HG03097 (cell line): ENCODE measurements around the gene ZNRF3.
"Not testable (repeated sequence)": the region's sequence is repeated elsewhere in the genome, so short reads cannot be mapped to it uniquely, and the experiment has no call there.

ENCODE experiments used
- ATAC-seq: cut with Tn5 transposase; IDR thresholded peaks from one replicate; pipeline ENCODE4 v1.9.1; 2021; ENCODE audit not compliant: unreplicated experiment, low FRiP score

The ZNRF3 gene

DNA sequence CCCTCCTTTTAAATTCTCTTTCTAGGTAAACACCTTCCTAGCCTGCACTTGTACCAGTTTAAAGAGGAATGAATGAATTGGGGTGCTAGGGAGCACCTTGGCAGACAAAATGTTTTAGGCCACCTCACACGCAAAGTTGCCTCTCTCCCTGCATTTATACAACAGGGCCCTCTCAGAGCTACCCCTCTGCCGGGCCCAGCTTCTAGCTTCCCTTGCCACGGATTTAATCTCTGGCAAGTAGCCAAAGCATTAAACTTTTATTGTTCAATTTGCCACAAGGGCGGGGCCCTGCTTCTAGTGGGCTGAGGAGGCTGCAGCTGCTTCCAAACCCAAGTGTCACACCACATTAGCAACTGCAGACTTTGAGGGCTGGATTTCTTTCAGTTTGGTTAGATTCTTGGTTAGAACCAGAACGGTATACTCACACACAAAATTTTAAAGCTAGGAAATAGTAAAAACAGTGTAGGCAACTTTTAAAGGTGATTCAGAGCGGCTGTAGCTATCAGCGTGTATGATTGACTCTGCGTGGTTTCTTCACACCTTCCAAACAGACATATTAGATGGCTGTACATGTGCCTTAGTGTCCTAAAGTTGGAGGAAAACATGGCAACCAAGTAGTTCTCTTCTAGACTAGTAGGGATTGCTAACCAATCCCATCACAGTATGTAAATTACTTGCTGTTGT lies 196.0 kb downstream of the ZNRF3 start:
- ATAC-seq = no peak

DNA sequence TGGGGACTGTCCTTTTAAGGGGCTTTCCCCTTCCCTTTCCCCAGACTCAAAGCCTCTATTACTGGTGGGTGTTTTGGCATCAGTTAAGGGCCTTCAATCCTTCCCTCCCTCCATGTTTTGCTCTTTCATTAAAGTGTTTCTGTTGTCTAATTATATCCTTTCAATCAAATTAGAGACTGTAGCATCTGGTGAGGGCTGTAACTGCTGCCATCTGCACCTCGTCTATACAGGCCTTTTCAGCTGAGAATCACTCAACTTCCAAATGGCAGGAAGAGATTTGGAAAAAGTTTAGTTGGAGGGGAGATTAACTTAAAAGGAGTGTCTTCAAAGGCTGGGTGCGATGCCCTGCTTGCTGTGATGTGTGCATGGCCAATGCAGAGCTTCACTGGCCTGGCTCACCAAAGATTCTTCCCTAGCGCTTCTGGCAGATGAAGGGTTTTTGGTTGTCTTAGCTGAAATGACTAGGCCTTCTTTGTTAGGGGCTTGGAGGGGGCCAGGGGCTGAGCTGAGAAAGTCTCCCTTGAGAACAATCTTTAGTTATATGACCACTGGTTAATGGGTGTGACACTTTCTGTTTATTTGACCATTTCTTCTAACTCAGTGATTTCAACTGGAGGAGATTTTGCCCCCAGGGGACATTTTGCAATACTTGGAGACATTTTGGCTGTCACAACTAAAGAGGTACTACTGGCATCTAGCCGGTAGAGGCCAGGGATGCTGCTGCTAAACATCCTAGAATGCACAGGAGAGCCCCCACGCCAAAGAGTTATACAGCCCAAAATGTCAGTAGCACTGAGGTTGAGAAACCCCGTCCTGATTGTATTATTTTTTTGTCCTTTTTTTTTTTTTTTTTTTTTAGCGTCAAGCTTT lies 197.0 kb downstream of the ZNRF3 start:
- no peak for ATAC-seq

DNA sequence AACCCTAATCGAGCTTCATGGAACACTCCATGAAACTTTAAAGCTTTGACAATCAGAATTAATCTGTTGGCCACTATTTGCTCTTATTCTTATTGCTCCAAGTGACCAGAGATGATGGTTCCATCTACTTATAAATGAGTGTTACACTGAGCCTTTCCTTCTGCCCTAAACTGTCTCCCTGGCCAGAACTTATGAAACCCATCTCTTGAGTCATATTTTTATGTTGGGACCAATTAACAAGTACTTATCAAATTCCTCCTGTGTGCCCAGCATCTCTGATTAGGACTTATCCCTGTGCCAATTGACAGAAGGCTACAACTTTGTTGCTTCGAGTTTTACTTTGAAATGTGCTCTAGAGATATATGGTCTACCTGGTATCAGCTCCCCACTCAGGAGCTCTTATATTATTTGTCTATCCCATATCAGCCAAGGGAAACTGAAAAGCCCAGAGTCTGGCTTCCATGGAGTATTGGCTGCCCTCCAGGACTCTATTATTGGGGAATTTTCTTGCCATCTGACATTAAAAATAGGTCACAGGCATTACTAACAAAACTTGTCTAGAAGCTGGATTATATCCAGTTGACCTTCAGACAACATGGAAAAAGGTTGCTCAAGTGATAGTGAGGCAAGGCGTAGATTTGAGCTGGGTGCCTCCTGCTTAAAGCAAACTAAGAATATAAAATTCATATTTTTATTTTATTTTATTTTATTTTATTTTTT lies 198.3 kb downstream of the ZNRF3 start:
- no peak for ATAC-seq

DNA sequence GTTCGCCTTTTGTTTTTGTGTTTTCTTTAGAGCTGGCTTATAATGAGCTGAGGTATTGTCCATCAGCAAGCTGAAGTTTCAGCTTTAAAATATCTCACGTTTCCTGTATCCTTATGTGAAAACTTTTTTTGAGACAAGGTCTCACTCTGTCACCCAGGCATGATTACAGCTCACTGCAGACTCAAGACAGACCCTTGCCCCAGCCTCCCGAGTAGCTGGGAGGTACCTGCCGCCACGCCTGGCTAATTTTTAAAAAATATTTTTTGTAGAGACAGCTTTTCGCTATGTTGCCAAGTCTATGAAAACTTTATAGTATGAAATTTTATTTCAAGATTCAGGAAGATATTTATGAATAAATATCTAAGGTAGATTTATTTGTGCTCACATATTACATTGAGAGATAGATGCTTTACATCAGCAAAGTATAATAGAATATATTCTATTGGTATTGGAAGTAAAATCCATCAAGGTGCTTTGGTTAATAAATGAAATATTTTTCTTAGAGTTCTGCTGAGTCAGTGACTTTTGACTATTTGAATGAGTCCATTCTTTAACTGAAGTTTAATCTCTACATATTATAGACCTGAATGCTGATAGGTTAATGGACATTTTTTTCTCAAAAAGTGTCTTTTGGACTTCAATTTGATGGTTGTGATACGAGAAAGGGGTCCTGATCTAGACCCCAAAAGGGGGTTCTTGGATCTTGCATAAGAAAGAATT lies 199.6 kb downstream of the ZNRF3 start:
- ATAC-seq = no peak

DNA sequence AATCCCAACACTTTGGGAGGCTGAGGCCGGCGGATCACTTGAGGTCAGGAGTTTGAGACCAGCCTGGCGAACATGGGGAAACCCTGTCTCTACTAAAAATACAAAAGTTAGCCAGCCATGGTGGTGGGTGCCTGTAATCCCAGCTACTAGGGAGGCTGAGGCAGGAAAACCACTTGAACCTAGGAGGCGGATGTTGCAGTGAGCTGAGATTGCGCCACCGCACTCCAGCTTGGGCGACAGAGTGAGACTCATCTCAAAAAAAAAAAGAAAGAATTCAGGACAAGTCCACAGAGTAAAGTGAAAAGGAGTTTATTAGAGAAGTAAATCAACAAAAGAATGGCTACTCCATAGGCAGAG lies 200.2 kb downstream of the ZNRF3 start:
- not testable (repeated sequence) for ATAC-seq

DNA sequence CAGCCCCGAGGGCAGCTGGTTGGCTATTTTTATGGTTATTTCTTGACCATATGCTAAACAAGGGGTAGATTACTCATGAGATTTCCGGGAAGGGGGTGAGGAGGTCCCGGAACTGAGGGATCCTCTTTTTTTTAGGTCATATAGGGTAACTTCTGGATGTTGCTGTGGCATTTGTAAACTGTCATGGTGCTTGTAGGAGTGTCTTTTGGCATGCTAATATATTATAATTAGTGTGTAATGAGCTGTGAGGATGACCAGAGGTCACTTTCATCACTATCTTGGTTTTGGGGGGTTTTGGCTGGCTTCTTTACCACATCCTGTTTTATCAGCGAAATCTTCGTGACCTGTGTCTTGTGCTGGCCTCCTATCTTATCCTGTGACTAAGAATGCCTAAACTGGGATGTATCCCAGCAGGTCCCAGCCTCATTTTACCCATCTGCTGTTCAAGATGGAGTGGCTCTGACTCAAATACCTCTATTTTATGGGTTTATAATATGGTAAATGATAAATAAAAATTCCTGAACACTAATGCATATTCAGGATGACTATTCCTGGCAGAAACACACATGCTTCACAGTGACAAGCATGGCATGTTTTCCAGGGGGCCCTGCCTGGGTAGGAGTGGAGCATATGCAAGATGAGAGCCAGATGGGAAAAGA lies 200.7 kb downstream of the ZNRF3 start:
- no peak for ATAC-seq

DNA sequence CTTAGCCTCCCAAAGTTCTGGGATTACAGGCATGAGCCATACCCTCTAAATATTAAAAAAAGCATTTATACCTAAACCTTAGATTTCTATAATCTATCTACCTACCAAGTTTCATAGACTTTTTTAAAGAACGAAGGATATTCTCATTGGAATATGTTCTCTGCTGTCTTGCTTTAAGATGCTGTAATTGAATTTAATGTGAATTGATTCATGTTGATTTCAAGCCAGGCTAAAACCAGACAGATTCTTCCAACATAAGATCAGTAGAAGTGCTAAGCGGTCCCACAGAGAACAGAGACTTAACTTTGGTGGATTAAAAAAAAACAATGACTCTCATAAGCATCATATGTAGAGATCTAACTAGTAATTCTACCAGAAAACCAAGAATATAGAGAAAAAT lies 203.6 kb downstream of the ZNRF3 start:
- no peak for ATAC-seq

DNA sequence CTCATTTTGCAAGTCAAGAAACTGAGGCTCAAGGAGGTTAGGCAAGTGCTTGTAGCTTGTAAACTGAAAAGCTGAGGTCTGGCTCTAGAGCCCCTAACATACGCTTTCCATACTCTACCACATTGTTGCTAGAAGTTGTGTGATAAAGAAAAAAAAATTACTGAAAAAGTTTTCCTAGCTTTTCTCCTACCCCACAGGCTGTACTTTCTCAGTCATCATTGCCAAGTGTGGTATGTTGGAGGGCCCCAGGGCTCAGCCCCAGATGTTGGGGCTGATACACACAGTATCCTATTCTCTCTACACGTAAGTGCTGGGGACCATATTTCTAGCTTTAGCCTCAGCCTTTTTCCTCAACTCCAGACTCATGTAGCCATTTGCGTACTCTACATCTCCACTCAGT lies 205.4 kb downstream of the ZNRF3 start:
- no peak for ATAC-seq

DNA sequence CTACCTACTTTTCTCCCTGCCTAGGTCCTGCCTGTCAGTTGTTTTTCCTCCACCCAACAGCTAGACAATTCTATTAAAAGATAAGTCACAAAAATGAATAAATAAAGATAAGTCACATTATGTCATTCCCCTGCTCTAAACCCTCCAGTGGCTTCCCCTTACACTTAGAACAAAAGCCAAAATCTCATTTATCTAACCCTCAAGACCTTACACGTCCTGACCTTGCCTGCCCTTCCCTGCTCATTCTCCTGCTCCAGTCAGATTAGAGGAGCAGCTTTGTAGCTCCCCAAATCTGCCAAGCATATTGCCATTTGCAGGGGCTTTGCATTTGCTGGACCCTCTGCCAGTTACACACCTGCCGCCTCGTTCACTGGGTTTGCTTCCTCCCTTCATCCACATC lies 206.1 kb downstream of the ZNRF3 start:
- ATAC-seq = no peak

DNA sequence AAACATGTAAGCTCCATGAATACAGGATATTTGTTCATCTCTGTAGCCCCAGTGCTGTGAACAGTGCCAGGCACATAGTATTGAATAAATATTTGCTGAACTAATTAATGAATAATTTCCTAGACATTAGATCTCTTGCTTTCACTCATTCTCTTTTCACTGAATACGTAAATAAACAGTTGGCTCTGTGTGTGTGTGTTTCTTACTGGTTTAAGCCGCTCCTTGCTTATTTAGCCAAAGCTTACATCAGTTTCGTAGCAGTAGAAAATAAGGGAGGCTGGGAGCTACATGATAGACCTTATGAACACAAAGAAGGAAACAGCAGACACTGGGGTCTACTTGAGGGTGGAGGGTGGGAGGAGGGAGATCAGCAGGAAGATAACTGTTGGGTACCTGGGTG lies 206.7 kb downstream of the ZNRF3 start:
- no peak for ATAC-seq

DNA sequence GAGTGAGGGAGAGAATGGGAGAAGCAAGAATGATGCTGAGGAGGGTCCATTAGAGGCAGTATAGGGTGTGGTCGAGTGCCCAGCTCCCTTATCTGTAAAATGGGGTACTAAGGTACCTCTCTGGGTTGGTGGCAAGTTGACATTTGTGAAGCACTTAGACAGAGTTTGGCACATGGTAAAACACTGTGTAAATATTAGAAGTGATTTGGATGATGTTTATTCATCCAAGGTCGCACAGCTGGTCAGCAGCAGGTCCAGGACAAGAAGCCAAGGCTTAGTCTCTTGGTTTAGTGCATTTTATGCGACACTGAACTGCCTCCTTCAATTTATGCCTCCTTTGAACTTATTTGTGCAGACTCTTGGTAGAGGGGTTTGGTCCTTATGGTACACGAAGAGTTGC lies 208.9 kb downstream of the ZNRF3 start:
- ATAC-seq = no peak

DNA sequence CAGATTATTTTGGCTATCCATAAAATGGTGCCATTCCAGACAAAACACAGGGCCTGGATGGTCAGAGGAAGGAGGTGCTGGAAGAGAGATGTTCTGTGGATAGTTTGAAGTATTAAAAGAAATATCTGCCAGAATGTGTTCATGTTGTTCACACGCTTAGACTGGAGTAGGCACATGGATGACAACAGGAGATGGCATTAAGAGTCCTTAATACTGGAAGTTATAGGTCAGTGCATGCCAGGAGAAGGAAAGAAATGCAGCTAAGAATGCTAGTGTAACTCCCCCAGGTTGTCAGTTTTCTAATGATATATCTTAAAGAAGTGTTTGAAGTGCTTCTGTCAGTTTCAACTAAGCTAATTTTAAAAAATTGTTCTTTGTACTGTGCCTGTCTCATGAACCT lies 209.7 kb downstream of the ZNRF3 start:
- ATAC-seq = no peak

DNA sequence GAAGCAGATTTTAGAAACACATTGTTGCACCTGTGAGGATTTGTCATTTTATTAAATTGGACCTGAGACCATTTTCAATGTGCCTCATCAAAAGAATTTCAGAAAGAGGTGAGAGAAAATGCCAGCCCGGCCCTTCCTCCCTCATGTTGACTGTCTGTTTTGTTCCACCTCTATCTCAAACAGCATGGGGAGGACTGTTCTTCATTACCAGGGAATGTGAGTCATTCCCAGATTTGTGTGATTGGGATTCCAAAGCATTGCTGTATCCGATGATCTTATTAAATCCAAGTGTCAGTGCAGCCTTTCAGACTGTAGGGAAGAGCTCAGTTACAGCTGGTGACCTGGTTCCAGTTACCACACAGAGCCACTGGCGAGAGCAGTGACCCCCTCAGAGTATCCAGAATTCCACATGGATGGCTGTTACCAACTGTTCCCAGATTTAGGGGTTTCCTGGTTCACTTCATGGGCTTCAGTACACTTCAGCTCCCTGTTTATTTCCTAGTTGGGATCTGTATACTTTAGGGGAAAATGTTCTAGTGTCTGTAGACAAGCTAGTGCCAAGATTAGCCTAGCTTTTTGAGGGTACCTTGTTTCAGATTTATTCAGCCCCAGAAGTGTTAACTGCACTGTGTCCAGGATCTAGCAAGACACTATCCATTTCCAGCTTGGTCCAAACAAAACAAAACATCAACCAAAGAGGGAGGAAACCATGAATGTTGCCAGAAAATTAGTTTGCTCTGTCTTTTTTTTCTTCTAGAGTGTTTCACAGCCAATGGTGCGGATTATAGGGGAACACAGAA lies 210.3 kb downstream of the ZNRF3 start:
- no peak for ATAC-seq

DNA sequence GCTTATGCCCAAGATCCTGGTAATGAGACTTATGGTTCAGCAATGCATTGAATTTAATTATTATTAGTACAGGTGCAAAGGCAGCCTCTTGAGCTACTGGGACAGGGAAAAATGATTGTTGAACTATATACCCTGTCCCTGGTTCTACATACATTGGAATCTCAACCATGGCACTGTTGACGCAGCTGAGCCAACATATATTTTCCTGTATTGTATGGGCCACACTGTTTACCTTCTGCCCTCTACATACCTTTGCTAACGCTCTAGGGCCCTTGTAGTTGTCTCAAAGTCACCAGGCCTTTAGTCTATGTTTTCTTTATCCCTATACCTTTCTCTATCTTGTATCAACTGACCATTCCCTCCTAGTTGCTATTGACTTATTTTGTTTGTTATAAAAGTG lies 212.1 kb downstream of the ZNRF3 start:
- no peak for ATAC-seq

DNA sequence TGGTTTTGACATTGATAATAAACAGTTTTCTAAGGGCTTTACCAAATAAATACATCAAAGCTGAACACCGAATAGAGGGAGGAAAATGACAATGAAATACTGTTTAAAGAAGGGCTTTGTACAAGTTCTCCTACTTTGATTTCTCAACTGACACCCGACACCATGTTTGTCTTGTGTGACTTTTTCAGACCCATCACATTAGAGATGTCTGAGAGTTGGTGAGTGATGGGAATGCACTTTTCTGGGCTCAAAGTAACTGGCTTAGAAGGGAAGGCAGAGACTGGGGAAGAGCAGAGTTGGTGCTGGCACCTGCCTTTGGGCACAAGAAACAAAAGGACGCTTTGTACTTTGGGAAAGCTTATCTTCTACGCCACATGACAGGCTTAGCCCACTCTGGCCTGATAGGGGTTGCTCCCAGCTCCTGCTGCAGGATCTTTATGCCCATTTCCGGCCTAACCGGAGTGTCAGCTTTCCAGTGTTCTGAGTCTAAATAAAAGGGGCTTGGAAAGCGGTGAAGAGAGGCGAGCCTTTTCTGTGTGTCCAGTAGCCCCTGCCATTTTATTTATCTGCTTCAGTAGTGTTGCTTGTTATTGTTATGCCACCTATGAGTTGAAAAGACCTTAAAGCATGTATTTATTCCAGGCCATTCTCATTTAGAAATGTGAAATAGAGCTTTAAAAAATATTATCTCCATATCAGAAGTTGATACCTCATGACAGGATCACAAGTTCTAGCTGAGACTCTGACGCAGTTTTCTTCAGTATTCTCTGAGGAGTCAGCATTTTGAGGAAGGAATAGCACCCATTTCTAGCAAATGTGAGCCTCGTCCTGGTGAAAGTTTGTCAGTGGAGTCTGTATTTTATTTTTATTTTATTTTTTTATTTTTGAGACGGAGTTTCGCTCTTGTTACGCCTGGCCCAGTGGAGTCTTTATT lies 213.6 kb downstream of the ZNRF3 start:
- ATAC-seq = no peak

DNA sequence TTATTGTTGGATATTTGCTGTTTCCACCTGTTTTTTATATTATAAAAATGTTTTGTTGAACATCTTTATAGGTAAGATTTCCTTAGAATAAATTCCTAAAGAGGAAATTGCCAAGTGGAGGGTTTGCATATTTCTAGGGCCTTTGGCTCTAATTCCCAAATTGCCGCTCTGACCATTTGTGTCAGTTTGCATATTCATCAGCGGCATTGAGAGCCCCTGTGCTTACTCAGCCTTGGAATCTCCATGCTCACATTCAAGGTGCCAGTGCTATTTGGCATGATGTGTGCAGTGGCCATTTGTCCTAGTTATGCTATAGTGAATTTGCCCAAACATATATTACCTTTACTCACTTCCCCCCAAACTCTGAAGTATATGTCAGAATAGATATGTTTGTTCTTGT lies 214.9 kb downstream of the ZNRF3 start:
- no peak for ATAC-seq

DNA sequence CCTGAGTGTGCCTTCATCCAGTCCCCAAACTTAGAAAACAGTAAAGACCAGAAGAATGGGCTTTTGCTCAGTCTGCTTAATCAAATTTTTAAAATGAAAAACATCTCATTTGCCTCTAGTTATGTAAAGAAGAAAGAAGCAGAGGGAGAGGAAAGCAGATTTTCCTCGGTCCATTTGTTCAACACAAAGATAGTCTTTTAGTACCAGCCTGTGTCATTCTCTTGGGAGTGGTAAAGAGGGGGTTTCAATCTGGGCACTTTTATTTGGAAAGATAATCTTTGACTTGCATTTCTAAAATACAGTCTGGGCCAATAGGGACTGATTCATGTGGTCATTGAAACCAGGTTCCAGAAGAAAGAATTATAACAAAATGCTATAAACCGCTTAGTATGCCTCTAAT lies 218.9 kb downstream of the ZNRF3 start:
- ATAC-seq = no peak

DNA sequence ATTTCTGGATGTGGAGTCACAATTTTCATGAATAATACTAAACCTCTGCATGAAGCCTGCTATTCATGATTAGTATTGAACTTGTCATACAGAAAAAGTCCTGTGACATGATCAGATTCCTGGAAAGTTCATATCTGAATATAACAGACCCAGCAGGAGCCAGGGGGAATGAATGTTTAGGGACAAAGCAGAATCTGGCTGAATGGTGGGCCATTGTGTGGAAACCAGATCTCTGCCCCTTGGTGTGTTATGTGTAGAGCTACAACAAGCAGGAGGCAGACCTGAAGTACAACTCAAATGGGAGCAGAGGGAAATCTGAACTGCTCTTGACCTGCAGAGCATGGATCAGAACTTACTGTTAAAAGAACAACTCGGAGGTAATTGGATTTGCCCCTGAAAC lies 219.7 kb downstream of the ZNRF3 start:
- no peak for ATAC-seq

DNA sequence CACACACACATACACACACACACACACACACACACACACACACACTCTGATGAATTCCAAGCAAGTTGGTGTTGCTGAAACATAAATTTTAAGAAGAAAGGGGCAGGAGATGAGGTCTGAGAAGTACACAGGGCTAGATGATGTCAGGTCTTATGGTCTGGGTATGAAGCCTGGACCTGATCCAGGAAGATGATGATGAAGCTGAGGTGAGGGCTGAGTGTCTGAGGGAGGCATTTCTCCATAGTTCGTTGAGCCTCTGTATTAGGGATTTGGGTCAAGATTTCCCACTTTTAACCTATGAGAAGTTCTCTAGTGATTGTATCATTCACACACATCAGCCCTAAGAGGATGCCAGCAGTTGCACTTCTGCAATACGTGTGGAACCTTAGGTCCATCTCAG lies 222.1 kb downstream of the ZNRF3 start:
- ATAC-seq = no peak
